ENCODE data around the gene MAGI1.

Gene MAGI1

GRCh38 chr3:65830948-65831732, 207.6 kb downstream of the MAGI1 start:
- H3K4me3 ChIP-seq (ENCODE audit: low read depth, low read length), result no peak overlapping the region
- DNase-seq (ENCODE audit: low read depth), result no peak

- no peak for DNase-seq (ENCODE audit: low read depth)
Measured at GRCh38 chr3:65829228-65829627, 209.5 kb downstream of the MAGI1 start.

GRCh38 chr3:65828706-65829105, 210.0 kb downstream of the MAGI1 start:
- no peak overlapping the region for H3K4me3 ChIP-seq (ENCODE audit: low read depth, low read length)
- peak; percentile 8 for DNase-seq (ENCODE audit: low read depth)

More at GRCh38 chr3:65829228-65829627, 209.5 kb downstream of the MAGI1 start:
- H3K4me3 ChIP-seq (ENCODE audit: low read depth, low read length), result no peak overlapping the region

- DNase-seq (ENCODE audit: low read depth), result no peak
- H3K4me3 ChIP-seq (ENCODE audit: low read depth, low read length), result no peak overlapping the region
Measured at GRCh38 chr3:65827076-65827475, 211.6 kb downstream of the MAGI1 start.

- peak; percentile 12 for DNase-seq (ENCODE audit: low read depth)
- H3K4me3 ChIP-seq (ENCODE audit: low read depth, low read length), result no peak overlapping the region
Measured at GRCh38 chr3:65824166-65824565, 214.6 kb downstream of the MAGI1 start.

GRCh38 chr3:65820600-65820999, 218.1 kb downstream of the MAGI1 start:
- DNase-seq (ENCODE audit: low read depth), result no peak
- H3K4me3 ChIP-seq (ENCODE audit: low read depth, low read length), result no peak overlapping the region

- no peak for DNase-seq (ENCODE audit: low read depth)
- no peak overlapping the region for H3K4me3 ChIP-seq (ENCODE audit: low read depth, low read length)
Measured at GRCh38 chr3:65819896-65820295, 218.8 kb downstream of the MAGI1 start.

GRCh38 chr3:65817553-65818126, 221.1 kb downstream of the MAGI1 start:
- DNase-seq (ENCODE audit: low read depth), result no peak
- H3K4me3 ChIP-seq (ENCODE audit: low read depth, low read length), result no peak overlapping the region

- H3K4me3 ChIP-seq (ENCODE audit: low read depth, low read length), result no peak overlapping the region
- DNase-seq (ENCODE audit: low read depth), result no peak
Measured at GRCh38 chr3:65816208-65816607, 222.5 kb downstream of the MAGI1 start.

GRCh38 chr3:65814845-65815578, 223.7 kb downstream of the MAGI1 start:
- no peak overlapping the region for H3K4me3 ChIP-seq (ENCODE audit: low read depth, low read length)
- no peak for DNase-seq (ENCODE audit: low read depth)

- H3K4me3 ChIP-seq (ENCODE audit: low read depth, low read length), result no peak overlapping the region
- no peak for DNase-seq (ENCODE audit: low read depth)
Measured at GRCh38 chr3:65811892-65812291, 226.8 kb downstream of the MAGI1 start.

- H3K4me3 ChIP-seq (ENCODE audit: low read depth, low read length), result no peak overlapping the region
- peak; percentile 66 for DNase-seq (ENCODE audit: low read depth)
Measured at GRCh38 chr3:65811086-65811761, 227.5 kb downstream of the MAGI1 start.

- no peak for DNase-seq (ENCODE audit: low read depth)
- H3K4me3 ChIP-seq (ENCODE audit: low read depth, low read length), result no peak overlapping the region
Measured at GRCh38 chr3:65810302-65810701, 228.4 kb downstream of the MAGI1 start.

- no peak for DNase-seq (ENCODE audit: low read depth)
- no peak overlapping the region for H3K4me3 ChIP-seq (ENCODE audit: low read depth, low read length)
Measured at GRCh38 chr3:65809641-65810150, 229.0 kb downstream of the MAGI1 start.

- no peak overlapping the region for H3K4me3 ChIP-seq (ENCODE audit: low read depth, low read length)
- DNase-seq (ENCODE audit: low read depth), result no peak
Measured at GRCh38 chr3:65808824-65809223, 229.9 kb downstream of the MAGI1 start.

GRCh38 chr3:65808407-65808806, 230.3 kb downstream of the MAGI1 start:
- no peak overlapping the region for H3K4me3 ChIP-seq (ENCODE audit: low read depth, low read length)
- DNase-seq (ENCODE audit: low read depth), result no peak

GRCh38 chr3:65807225-65807624, 231.5 kb downstream of the MAGI1 start:
- H3K4me3 ChIP-seq (ENCODE audit: low read depth, low read length), result no peak overlapping the region
- DNase-seq (ENCODE audit: low read depth), result no peak

GRCh38 chr3:65806600-65806999, 232.1 kb downstream of the MAGI1 start:
- DNase-seq (ENCODE audit: low read depth), result no peak
- no peak overlapping the region for H3K4me3 ChIP-seq (ENCODE audit: low read depth, low read length)

GRCh38 chr3:65796676-65797075, 242.0 kb downstream of the MAGI1 start:
- no peak overlapping the region for H3K4me3 ChIP-seq (ENCODE audit: low read depth, low read length)
- no peak for DNase-seq (ENCODE audit: low read depth)

- H3K4me3 ChIP-seq (ENCODE audit: low read depth, low read length), result no peak overlapping the region
- no peak for DNase-seq (ENCODE audit: low read depth)
Measured at GRCh38 chr3:65795166-65795565, 243.6 kb downstream of the MAGI1 start.
